Tibial nerve (tissue), 4 donors: ENCODE results near the gene ECT2L. TPM values are rescaled to one million over a fixed set of nuclear protein-coding genes. Genes with fewer than 3 reads are reported as not detected.
A peak's percentile ranks its signal among the peaks of the same experiment; 100 is the strongest.

Experiments
- DNase-seq, 2 donors: peaks; one replicate each; pipeline ENCODE4 v3.0.0-alpha.2; 2019; ENCODE audit warnings: low spot score in 2 of 2
- H3K27ac ChIP-seq, 4 donors: fragments of 200-600 bp; sonication (generic) in 3 of 4; one replicate each; pipeline ENCODE4 v1.5.1; 2017 to 2019; ENCODE audit warnings: mild to moderate bottlenecking in 1 of 4
- H3K27me3 ChIP-seq, 2 donors: fragments of 200-600 bp; sonication (generic) in 1 of 2; one replicate each; pipeline versions ENCODE4 v1.5.1 to v1.6.0; 2017 to 2019
- H3K36me3 ChIP-seq, 3 donors: fragments of 200-600 bp; sonication (generic); one replicate each; pipeline ENCODE4 v1.5.1; 2018 to 2019
- H3K4me1 ChIP-seq, 4 donors: fragments of 200-600 bp; sonication (generic) in 3 of 4; one replicate each; pipeline ENCODE4 v1.5.1; 2017 to 2019
- H3K4me3 ChIP-seq, 4 donors: fragments of 200-600 bp; sonication (generic) in 3 of 4; one replicate each; pipeline ENCODE4 v1.5.1; 2017 to 2019; ENCODE audit warnings: mild to moderate bottlenecking in 1 of 4, moderate library complexity in 1 of 4
- H3K9me3 ChIP-seq, 4 donors: fragments of 200-600 bp; sonication (generic) in 3 of 4; one replicate each; pipeline ENCODE4 v1.5.1; 2017 to 2019
- EP300 ChIP-seq, 2 donors: sonication (generic); formaldehyde crosslinking; IDR thresholded peaks; one replicate each; pipeline ENCODE4 v1.6.1; 2017; ENCODE audit warnings: antibody characterized with exemption in 2 of 2, mild to moderate bottlenecking in 1 of 2
- POLR2A ChIP-seq, 2 donors: fragments of 450-650 bp; IDR thresholded peaks; one replicate each; pipeline ENCODE4 v1.6.1; 2017; ENCODE audit warnings: antibody characterized with exemption in 2 of 2, mild to moderate bottlenecking in 2 of 2, moderate library complexity in 2 of 2
- WGBS, 2 donors: methylation state at CpG; one replicate each; pipeline ENCODE4 v1.1.5; 2018; 5-methylcytosine and 5-hydroxymethylcytosine counted together
- total RNA-seq, 4 donors: library from RNA; depleted of rRNA; stranded (reverse); fragments of >200 nt; gene quantifications; one replicate each; pipeline ENCODE4 v1.1.0, GENCODE V29; 2016
- TF ChIP-seq, protein P1 (sequence below), 5 experiments: fragments of 200-600 bp in 3 of 5; fragments of 450-650 bp in 2 of 5; sonication (generic) in 3 of 5; IDR thresholded peaks; one replicate each; pipeline ENCODE4 v1.5.1; 2016 to 2019; ENCODE audit warnings: antibody characterized with exemption in 5 of 5, mild to moderate bottlenecking in 3 of 5, moderate library complexity in 2 of 5

ECT2L gene
- total RNA-seq, 4 donors from 2014 or later = 0.21 to 1.1 (median 0.30) TPM; not detected in 1

DNA sequence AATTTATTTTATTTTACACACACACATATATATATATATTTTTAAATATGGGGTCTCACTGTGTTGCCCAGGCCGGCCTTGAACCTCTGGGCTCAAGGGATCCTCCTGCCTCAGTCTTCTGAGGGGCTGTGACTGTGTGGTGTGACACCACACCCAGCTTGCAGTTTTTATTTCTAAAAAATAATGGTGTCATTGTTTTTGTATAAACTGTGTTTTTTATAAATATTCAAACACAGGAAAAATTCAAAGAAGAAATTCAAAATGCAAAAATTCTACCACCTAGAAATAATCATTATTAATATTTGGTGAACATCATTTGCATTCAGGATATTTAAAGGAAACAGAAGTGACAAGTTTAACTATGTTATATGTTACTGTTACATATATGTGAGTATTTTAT is 19.2 kb upstream of the ECT2L start:
- Histone ChIP-seq H3K27ac (no peak overlapping the region), H3K9me3 (no peaks in the 10 kb centered on the region), H3K4me3 (no peak overlapping the region), H3K36me3 (peaks cover 0 to 56% (median 7%) of the 10 kb centered on the region in 3 donors), H3K4me1 (peaks cover 0 to 22% (median 9%) of the 10 kb centered on the region in 4 donors), H3K27me3 (no peaks in the 10 kb centered on the region)
- TF ChIP-seq POLR2A (IDR thresholded peaks at IDR 0.05) (no peak), EP300 (IDR thresholded peaks at IDR 0.05) (no peak)
- TF ChIP-seq, protein P1, sequence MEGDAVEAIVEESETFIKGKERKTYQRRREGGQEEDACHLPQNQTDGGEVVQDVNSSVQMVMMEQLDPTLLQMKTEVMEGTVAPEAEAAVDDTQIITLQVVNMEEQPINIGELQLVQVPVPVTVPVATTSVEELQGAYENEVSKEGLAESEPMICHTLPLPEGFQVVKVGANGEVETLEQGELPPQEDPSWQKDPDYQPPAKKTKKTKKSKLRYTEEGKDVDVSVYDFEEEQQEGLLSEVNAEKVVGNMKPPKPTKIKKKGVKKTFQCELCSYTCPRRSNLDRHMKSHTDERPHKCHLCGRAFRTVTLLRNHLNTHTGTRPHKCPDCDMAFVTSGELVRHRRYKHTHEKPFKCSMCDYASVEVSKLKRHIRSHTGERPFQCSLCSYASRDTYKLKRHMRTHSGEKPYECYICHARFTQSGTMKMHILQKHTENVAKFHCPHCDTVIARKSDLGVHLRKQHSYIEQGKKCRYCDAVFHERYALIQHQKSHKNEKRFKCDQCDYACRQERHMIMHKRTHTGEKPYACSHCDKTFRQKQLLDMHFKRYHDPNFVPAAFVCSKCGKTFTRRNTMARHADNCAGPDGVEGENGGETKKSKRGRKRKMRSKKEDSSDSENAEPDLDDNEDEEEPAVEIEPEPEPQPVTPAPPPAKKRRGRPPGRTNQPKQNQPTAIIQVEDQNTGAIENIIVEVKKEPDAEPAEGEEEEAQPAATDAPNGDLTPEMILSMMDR (IDR thresholded peaks at IDR 0.05) = no peak
- no peak for DNase-seq
- 90 to 95% methylated on average over 1 of the region's 1 CpG for WGBS, 2 donors

DNA sequence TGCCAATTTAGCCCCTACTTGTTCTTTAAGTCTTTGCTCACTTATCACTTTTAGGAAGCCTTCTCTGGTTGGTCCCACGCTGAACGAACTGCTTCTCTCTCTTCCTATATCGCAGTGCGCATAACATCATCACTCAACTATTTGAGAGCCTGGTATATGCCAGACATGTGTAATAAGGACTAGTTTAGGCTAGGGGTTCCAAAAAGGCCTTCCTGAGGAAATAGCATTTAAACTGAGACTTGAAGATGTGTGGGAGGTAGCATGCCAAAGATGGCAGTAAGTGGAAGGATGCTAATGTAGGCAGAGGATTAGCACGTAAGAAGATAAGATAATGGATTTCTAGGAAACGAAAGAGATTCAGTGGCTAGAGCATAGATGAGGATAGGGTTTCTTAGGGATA is 17.6 kb upstream of the ECT2L start:
- no peak overlapping the region for H3K27ac ChIP-seq
- no peaks in the 10 kb centered on the region for H3K9me3 ChIP-seq
- TF ChIP-seq POLR2A (IDR thresholded peaks at IDR 0.05) (no peak), EP300 (IDR thresholded peaks at IDR 0.05) (no peak)
- TF ChIP-seq, protein P1 (IDR thresholded peaks at IDR 0.05) = no peak
- 91 to 93% methylated on average over 6 of the region's 6 CpGs for whole genome bisulfite sequencing, 2 donors
- H3K4me3 ChIP-seq = no peak overlapping the region
- H3K27me3 ChIP-seq = no peaks in the 10 kb centered on the region
- H3K4me1 ChIP-seq = peaks cover 0 to 16% (median 8%) of the 10 kb centered on the region in 4 donors
- DNase-seq = no peak
- H3K36me3 ChIP-seq = peaks cover 0 to 71% (median 7%) of the 10 kb centered on the region in 3 donors

DNA sequence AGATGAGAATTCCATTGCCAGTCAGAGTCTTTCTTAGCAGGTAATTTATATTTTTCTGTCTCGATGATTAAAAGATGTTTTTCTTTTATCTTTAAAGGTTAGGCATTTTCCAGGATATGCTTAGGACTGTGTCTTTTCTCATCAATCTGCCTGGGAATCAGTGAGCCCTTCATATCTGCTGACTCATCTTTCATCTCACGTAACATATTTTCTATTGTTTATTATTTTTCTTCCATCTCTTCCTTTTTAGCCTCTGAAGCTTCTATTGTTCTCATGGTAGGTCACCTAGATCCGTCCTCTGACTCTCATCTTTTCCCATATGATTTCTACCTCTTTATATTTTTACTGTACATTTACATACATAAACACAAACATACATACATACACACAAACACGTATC is 13.6 kb upstream of the ECT2L start:
- no peaks in the 10 kb centered on the region for H3K9me3 ChIP-seq
- peaks cover 0 to 71% (median 4%) of the 10 kb centered on the region in 3 donors for H3K36me3 ChIP-seq
- H3K27ac ChIP-seq = no peak overlapping the region
- DNase-seq = no peak
- H3K4me3 ChIP-seq = no peak overlapping the region
- H3K4me1 ChIP-seq = peaks cover 0 to 9% (median 4%) of the 10 kb centered on the region in 4 donors
- no peak for TF ChIP-seq POLR2A (IDR thresholded peaks at IDR 0.05)
- no peak for TF ChIP-seq EP300 (IDR thresholded peaks at IDR 0.05)
- TF ChIP-seq, protein P1 (IDR thresholded peaks at IDR 0.05) = no peak
- H3K27me3 ChIP-seq = no peaks in the 10 kb centered on the region
- WGBS, 2 donors = 68 to 80% methylated on average over 4 of the region's 4 CpGs

DNA sequence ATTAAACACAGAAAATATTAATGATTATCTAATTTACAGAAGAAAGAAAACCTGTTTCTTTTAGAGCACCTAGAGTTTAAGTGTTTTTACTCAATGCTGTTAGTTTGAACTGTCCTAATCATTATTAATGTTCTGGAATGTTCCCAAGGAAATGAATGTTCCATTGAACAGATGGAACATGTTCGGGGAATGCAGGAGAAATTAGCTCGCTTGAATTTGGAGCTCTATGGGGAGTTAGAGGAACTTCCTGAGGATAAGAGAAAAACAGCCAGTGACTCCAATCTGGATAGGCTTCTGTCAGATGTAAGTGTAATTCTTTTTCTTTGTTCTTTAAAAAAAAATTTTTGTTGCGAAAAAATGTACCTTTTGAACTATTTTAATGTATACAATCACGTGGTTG is 10.8 kb upstream of the ECT2L start:
- Histone ChIP-seq H3K9me3 (no peaks in the 10 kb centered on the region), H3K27me3 (no peaks in the 10 kb centered on the region), H3K36me3 (peaks cover 0 to 67% (median 4%) of the 10 kb centered on the region in 3 donors), H3K4me1 (peaks cover 0 to 9% (median 4%) of the 10 kb centered on the region in 4 donors), H3K4me3 (no peak overlapping the region), H3K27ac (no peak overlapping the region)
- TF ChIP-seq, protein P1 (IDR thresholded peaks at IDR 0.05) = no peak
- no peak for TF ChIP-seq POLR2A (IDR thresholded peaks at IDR 0.05)
- no peak for TF ChIP-seq EP300 (IDR thresholded peaks at IDR 0.05)
- 73 to 78% methylated on average over 4 of the region's 4 CpGs for WGBS, 2 donors
- DNase-seq = no peak

DNA sequence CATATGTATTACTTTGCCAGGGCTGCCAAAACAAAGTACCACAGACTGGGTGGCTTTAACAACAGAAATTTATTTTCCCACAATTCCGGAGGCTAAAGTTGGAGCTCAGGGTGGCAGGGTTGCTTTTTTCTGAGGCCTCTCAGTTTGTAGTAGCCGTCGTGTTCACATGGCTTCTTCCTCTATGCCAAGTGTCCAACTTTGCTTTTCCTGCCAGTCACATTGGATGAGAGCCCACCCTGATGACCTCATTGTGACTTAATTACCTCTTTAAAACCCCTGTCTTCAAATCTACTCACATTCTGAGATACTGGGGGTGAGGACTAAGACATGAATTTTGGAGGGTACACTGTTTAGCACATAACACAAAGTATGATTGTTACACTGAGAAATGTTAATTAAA is 9.9 kb upstream of the ECT2L start:
- Histone ChIP-seq H3K4me1 (peaks cover 0 to 9% (median 4%) of the 10 kb centered on the region in 4 donors), H3K4me3 (no peak overlapping the region), H3K27me3 (no peaks in the 10 kb centered on the region), H3K27ac (peak overlapping the region in 2 of 4 donors; percentile 12 to 62), H3K9me3 (no peaks in the 10 kb centered on the region), H3K36me3 (peaks cover 0 to 67% (median 4%) of the 10 kb centered on the region in 3 donors)
- DNase-seq = no peak
- WGBS, 2 donors = 33 to 44% methylated on average over 3 of the region's 3 CpGs
- TF ChIP-seq, protein P1 (IDR thresholded peaks at IDR 0.05) = no peak
- TF ChIP-seq POLR2A (IDR thresholded peaks at IDR 0.05) = no peak
